ENCODE measurements around the gene KCNMB4.
"Not testable (repeated sequence)": the region's sequence is repeated elsewhere in the genome, so short reads cannot be mapped to it uniquely, and the experiment has no call there.

KCNMB4 gene

GRCh38 chr12:70367258-70368141 lies 1.4 kb downstream of the KCNMB4 start:
- in situ Hi-C loops (cut with MboI; ENCODE audit: low sequenced_read_pairs) = no loop called here

DNA sequence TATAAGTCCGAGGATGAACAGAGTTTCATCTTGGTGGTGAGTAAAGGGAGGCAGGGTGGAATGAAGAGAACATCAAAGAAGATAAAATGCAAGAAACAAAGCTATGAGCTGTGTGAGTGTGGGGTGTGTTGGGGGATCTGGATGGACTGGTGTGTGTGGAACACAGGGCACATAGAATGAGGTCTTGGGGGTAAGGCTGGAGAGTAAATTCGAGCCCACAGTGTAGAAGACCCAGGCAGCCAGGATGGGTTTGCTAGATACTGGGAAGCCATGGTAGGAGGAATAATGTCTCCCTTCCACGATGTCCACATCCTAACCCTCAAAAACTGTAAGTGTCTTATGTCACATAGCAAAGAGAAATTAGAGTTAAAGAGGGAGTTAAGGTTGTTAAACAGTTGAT lies 6.8 kb downstream of the KCNMB4 start:
- in situ Hi-C loops (cut with MboI; ENCODE audit: low sequenced_read_pairs) = no loop called here

GRCh38 chr12:70379846-70380245 lies 13.8 kb downstream of the KCNMB4 start:
- in situ Hi-C loops (cut with MboI; ENCODE audit: low sequenced_read_pairs) = no loop called here

DNA sequence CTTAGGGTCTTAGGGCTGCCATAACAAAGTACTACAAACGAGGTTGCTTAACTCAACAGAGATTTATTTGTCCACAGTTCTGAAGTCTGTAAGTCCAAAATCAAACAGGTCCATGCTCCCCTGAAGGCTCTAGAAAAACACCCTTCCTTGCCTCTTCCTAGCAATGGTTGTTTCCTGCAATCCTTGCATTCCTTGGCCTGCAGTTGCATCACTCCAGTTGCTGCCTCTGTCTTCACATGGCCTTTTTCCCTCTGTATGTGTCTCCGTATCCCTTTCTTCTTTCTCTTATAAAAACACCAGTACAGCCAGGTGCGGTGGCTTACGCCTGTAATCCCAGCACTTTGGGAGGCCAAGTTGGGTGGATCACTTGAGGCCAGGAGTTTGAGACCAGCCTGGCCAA lies 17.4 kb downstream of the KCNMB4 start:
- in situ Hi-C loops (cut with MboI; ENCODE audit: low sequenced_read_pairs) = no loop called here

DNA sequence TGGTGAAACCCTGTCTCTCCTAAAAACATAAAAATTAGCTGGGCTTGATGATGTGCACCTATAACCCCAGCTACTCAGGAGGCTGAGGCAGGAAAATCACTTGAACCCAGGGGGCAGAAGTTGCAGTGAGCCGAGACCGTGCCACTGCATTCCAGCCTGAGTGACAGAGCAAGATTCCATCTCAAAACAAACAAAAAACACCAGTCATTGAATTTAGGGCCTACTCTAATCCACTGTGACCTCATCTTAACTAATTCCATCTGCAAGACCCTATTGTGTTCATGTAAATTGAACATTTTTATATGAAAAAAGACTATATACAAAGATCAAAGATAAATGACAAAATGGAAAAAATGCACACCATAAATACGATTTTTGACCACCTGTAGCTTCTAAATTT lies 17.8 kb downstream of the KCNMB4 start:
- in situ Hi-C loops (cut with MboI; ENCODE audit: low sequenced_read_pairs) = no loop called here

DNA sequence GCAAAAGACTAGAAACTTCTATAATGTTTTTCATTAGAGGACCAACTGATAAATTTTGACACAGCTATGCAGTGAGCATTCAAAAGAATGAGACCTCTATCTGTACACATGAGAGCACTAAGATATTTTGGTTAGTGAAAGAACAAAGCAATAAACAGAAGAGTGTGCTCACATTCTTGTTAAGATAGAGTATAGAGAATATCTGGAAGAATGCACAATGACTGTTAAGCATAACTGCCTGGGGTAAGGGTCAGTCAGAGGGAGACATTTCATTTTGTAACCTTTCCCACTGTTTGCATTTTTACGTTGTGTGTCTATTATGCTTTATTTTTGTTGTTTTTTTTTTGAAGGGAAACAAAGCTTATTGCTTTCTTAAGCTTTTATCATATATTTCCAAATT lies 20.7 kb downstream of the KCNMB4 start:
- in situ Hi-C loops (cut with MboI; ENCODE audit: low sequenced_read_pairs) = no loop called here

DNA sequence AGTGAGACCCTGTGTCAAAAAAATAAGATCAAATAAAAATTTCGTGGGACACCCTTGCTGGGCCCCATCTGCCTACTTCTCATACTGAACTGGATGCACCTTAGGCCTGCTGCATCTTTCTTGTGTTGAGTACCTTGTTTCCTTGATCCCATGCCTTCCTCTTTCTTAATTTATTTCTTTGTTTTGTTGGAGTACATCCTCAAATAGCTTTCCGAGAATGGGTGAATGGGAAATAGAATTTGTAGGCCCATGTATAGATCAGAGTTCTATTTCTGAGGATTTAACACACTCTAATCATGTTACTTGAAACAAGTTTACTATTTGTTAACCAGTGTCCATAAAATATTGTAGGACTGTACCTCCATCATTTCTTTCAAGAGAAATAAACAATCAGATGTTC lies 23.6 kb downstream of the KCNMB4 start:
- in situ Hi-C loops (cut with MboI; ENCODE audit: low sequenced_read_pairs) = no loop called here

- in situ Hi-C loops (cut with MboI; ENCODE audit: low sequenced_read_pairs) = not testable (repeated sequence)
These were observed 26.5 kb downstream of the KCNMB4 start for GRCh38 chr12:70392631-70393030.

DNA sequence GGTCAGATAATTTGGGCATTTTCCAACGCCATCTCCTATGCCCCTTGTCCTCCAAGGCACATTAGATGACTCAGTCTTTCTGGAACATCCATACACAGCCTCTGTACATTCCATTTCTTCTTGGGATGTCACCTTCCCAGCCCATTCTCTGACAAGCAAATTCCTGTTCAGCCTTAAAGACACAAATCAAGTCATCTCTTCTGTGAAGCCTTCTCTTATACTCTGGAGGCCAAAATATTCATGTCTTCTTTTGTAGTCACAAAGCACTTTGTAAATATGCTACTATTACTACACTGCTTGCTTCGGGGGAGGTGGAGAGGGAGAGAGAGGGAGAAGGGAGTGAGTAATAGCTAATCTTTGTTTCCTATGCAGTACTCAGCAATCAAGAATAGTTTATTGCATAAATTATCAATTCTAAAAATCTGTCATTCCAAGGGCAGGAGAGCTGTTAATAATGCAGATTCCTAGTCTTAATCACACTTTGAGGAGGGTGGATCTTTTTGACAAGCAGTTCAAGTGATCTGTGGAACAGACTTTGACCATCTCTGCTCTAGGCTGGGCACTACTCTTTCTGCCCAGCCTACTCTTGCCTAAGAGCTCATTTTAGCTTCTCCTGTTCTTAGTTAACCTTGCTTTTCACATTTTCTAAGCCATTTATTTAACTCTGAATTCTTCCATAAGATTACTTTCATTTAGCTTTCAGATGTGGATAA lies 27.9 kb downstream of the KCNMB4 start:
- in situ Hi-C loops (cut with MboI; ENCODE audit: low sequenced_read_pairs) = no loop called here

GRCh38 chr12:70398002-70398401 lies 31.9 kb downstream of the KCNMB4 start:
- in situ Hi-C loops (cut with MboI; ENCODE audit: low sequenced_read_pairs) = no loop called here

GRCh38 chr12:70398862-70399261 lies 32.8 kb downstream of the KCNMB4 start:
- in situ Hi-C loops (cut with MboI; ENCODE audit: low sequenced_read_pairs) = no loop called here

DNA sequence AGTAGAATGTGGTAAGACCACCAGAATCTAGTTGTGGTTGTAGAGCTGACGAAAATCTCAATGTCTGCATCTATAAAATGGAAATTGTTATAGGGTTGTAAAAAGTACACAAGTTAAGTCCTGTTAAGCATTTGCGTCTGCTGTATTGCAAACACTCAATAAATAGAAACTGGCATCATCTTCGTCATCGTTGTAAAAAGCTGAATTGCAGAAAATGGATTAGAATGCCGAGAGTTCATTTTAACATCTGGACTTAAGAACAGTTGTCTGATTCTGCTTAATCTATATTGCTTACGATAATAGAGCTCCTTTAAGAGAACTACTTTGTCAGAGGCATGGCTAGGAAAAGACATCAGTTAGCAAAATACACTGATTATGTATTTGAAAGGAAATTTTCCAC lies 33.2 kb downstream of the KCNMB4 start:
- in situ Hi-C loops (cut with MboI; ENCODE audit: low sequenced_read_pairs) = no loop called here

DNA sequence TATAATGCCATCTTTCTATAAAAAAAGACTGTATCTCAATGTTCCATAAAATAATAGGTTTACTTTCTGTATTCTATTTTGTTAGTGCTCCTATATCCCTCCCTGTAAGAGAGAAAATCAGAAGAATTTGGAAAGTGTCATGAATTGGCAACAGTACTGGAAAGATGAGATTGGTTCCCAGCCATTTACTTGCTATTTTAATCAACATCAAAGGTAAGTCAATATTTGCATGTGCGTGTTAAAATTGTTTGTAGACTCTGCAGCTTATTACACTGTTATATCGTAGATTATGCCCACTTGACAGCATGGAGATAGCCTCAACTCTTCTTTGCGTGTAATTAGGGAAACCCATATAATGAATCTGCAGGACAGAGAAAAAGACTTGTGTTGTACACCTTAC lies 34.0 kb downstream of the KCNMB4 start:
- in situ Hi-C loops (cut with MboI; ENCODE audit: low sequenced_read_pairs) = no loop called here

- in situ Hi-C loops (cut with MboI; ENCODE audit: low sequenced_read_pairs) = no loop called here
These were observed 36.5 kb downstream of the KCNMB4 start for GRCh38 chr12:70402597-70402996.

DNA sequence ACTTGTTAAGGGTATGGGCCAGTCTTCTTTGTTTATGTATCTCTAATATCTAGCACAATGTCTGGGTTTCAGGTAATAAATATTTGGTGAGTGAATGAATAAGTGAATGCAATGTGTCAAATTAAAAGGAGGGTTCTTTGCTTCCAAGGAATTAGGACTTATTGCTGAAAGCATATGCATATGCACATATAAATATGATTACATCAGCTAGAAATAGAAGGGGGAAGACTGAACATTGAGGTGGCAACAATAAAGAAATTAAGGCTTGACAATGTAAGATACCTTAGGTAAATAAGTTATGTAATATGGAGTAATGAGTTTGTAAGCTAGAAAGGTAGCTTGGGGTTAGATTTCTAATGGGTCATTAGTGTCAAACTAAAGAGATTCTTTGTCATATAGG lies 37.7 kb downstream of the KCNMB4 start:
- in situ Hi-C loops (cut with MboI; ENCODE audit: low sequenced_read_pairs) = no loop called here

DNA sequence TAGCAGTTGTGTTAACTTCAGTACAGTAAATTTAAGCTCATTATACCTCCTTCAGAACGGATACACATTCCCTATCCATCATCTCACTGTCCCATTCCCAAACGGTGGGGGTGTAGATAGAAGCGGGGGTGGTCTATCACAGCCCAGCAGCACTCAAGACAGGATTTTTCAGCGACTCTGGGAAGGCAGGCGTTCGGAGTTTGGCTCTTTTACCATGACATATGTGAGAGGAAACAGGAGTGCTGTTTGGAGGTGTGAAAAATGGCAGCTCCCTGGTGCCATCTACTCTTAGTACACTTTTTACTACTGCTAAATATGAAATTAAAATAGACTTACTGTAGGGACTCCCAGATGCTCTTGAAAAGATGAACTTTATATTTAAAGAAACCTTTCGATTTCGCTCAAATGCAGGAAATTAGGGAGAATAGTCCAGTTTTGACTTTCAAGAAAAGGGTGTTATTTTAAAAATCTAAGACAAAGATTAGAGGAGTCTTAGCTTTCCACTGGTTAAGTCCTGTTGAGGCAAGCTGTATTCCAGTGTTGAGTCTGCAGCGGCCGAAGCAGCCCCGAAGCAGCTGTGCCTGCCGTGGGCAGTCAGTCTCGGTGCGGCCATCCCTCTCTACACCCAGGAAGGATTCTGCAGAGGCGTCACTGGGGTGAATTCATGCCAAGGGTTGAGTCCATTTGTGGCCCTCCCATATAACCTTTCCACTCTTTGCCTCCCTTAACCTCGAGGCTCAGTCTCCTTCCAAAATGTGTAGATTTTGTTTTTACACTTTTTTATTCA lies 42.1 kb downstream of the KCNMB4 start:
- in situ Hi-C loops (cut with MboI; ENCODE audit: low sequenced_read_pairs) = no loop called here

DNA sequence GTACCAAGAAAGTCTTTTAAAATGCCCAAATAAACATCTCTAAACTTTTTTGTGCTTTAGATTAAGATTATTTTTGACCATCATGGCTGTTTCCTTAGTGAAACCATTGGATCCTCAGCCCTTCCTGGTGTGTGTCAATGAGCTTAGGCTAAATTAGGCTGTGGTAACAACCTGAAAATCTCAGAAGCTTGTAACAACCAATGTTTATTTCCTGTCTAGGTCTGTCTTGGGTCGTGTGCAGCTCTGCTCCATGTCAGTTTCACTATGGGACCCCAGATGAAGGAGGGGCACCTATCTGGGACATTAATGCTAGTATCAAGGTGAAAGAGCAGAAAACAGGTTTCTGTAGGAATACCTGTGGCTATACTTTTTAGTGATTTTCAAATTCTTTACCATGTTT lies 49.9 kb downstream of the KCNMB4 start:
- in situ Hi-C loops (cut with MboI; ENCODE audit: low sequenced_read_pairs) = no loop called here

DNA sequence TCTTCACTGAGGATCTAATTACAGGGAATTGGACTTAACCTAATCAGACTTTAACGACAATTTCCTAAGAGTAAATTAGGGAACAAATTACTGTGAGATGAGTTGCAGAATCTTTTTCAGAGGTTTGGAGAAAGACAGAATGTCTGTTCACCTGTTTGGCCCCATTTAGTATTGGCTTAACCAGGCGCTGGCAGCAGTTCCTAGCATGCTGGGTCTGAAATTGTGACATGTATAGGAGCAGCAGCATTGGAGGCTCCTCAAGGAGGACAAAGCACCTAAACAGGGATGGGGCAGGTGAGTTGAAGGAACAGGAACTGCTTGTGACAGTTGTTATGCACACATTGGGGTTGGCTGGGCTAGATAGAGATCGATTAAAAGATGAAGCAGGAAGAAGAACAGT lies 51.0 kb downstream of the KCNMB4 start:
- in situ Hi-C loops (cut with MboI; ENCODE audit: low sequenced_read_pairs) = no loop called here

- in situ Hi-C loops (cut with MboI; ENCODE audit: low sequenced_read_pairs) = no loop called here
These were observed 52.0 kb downstream of the KCNMB4 start for GRCh38 chr12:70418101-70418500.

DNA sequence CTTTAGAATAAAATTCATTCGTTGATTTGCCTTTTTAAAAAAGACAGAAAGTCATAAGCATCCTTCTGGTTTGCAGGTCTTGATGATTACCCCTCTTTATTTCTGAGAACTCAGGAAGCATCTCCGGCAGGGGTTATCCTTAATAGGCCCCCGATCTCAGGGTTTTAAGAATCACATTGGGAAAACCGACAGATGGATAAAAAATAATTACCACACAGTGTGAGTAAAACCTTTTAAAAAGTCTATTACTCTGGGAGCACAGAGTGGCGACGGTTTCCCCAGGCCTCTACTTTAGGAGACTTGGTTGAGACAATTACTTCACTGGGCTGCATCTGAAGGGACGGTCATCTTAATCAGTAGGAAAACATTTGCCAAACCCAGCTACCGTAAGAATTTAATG lies 56.5 kb downstream of the KCNMB4 start:
- in situ Hi-C loops (cut with MboI; ENCODE audit: low sequenced_read_pairs) = no loop called here

DNA sequence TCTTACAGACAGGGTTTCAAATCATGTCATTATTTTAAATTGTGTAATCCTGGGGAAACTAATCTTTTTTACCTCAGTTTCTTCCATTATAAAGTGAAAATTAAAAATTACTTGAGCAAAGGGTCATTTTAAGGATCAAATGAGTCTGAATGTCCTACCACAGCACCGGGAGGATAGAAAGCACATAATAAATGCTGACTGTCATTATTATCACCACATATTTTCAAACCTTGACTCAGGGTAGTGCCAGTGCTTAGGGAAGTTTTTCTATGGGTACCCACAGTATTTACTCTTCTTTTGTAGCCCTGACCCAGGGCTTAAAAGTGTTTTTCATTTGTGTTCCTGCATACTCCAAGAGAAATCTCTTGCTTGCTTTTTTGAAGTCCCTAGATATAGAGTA lies 60.5 kb downstream of the KCNMB4 start:
- in situ Hi-C loops (cut with MboI; ENCODE audit: low sequenced_read_pairs) = no loop called here

- in situ Hi-C loops (cut with MboI; ENCODE audit: low sequenced_read_pairs) = no loop called here
These were observed 61.5 kb downstream of the KCNMB4 start for GRCh38 chr12:70427611-70428010.
